GM12878 (cell line): ENCODE data around the gene MAGI1. TPM values are rescaled to one million over a fixed set of nuclear protein-coding genes. Genes with fewer than 3 reads are reported as not detected.

ENCODE experiments used
- ATAC-seq: fragments of 200-7000 bp; cut with Tn5 transposase; 3 replicates; pipeline ENCODE4 v1.9.1; 2020; ENCODE audit warnings: mild to moderate bottlenecking, moderate library complexity
- BruUV-seq: library from RNA; stranded (reverse); fragments of 400-500 nt; replicated peaks from 2 replicates; lab custom pipeline; 2021; lab: Mats Ljungman, UMichigan
- CTCF ChIA-PET: fragments of 300-600 bp; sonication (Branson Sonifier 250); formaldehyde crosslinking; extraction: SDS; loops from one replicate; lab custom pipeline; 2021; ENCODE audit warnings: inconsistent platforms; lab: Yijun Ruan, JAX
- POLR2A ChIA-PET: fragments of 350-600 bp; formaldehyde crosslinking; extraction: SDS; loops from one replicate; lab custom pipeline; 2021; ENCODE audit warnings: inconsistent platforms; lab: Charles Lee
- RAD21 ChIA-PET: fragments of 300-600 bp; sonication (Branson Sonifier 250); formaldehyde crosslinking; loops from one replicate; lab custom pipeline; 2023; ENCODE audit warnings: antibody characterized with exemption; ENCODE audit not compliant: unreplicated experiment; lab: Charles Lee
- SMC1A ChIA-PET: fragments of 300-600 bp; sonication (Branson Sonifier 250); formaldehyde crosslinking; loops from one replicate; lab custom pipeline; 2023; ENCODE audit not compliant: unreplicated experiment, uncharacterized antibody; lab: Charles Lee
- DNase-seq: peaks from one replicate; pipeline ENCODE4 v3.0.0-alpha.2; 2011; ENCODE audit warnings: low read depth, low spot score
- FAIRE-seq: peaks from 3 replicates; lab custom pipeline; 2011; peaks lifted over from hg19 to GRCh38; lab: Jason Lieb, UNC
- H2AFZ ChIP-seq: 2 replicates; pipeline ENCODE4 v1.6.0; 2011; ENCODE audit warnings: low read depth, low read length, control low read depth; ENCODE audit not compliant: control insufficient read depth
- H3K27ac ChIP-seq: 2 replicates; pipeline ENCODE4 v1.5.1; 2011; ENCODE audit warnings: control low read depth; ENCODE audit not compliant: control insufficient read depth, insufficient read depth
- H3K27me3 ChIP-seq, 2 experiments: replicated peaks in 1 of 2; 2 replicates each; pipeline versions ENCODE4 v1.6.0 to v1.6.1; 2011; ENCODE audit warnings: low read length in 1 of 2; ENCODE audit not compliant: control insufficient read depth in 2 of 2, insufficient read depth in 2 of 2
- H3K36me3 ChIP-seq, 2 experiments: 2 replicates each; pipeline ENCODE4 v1.5.1; 2011; ENCODE audit warnings: low read length in 1 of 2; ENCODE audit not compliant: control insufficient read depth in 2 of 2, insufficient read depth in 2 of 2
- H3K4me1 ChIP-seq: 2 replicates; pipeline ENCODE4 v1.6.1; 2011; ENCODE audit warnings: mild to moderate bottlenecking, low read length, moderate library complexity, mixed read lengths; ENCODE audit not compliant: control insufficient read depth, insufficient read depth
- H3K4me2 ChIP-seq: 2 replicates; pipeline ENCODE4 v1.6.0; 2011; ENCODE audit warnings: control low read depth; ENCODE audit not compliant: control insufficient read depth, insufficient read depth
- H3K4me3 ChIP-seq: fragments of 200-600 bp; sonication (generic); 2 replicates; pipeline ENCODE4 v1.5.1; 2016
- H3K79me2 ChIP-seq: 2 replicates; pipeline ENCODE4 v1.6.0; 2011; ENCODE audit warnings: low read length; ENCODE audit not compliant: control insufficient read depth, insufficient read depth
- H3K9ac ChIP-seq: 2 replicates; pipeline ENCODE4 v1.8.0; 2011; ENCODE audit warnings: low read length, control low read depth, mixed read lengths; ENCODE audit not compliant: control insufficient read depth, insufficient read depth
- H3K9me3 ChIP-seq: replicated peaks from 3 replicates; pipeline ENCODE4 v1.5.1; 2011; ENCODE audit warnings: mild to moderate bottlenecking, low read length; ENCODE audit not compliant: control insufficient read depth, insufficient read depth
- H4K20me1 ChIP-seq: 2 replicates; pipeline ENCODE4 v1.6.0; 2011; ENCODE audit not compliant: control insufficient read depth, insufficient read depth
- ATF7 ChIP-seq: fragments of 450-650 bp; IDR thresholded peaks from 2 replicates; pipeline ENCODE4 v1.6.1; 2016; ENCODE audit warnings: low read depth, mild to moderate bottlenecking
- HDGF ChIP-seq: fragments of 450-650 bp; IDR thresholded peaks from 2 replicates; pipeline ENCODE4 v1.6.1; 2016; ENCODE audit warnings: antibody characterized with exemption
- KLF5 ChIP-seq: fragments of 450-650 bp; IDR thresholded peaks from 2 replicates; pipeline ENCODE4 v1.6.1; 2014; ENCODE audit warnings: mild to moderate bottlenecking; ENCODE audit not compliant: partially characterized antibody
- NR2C2 ChIP-seq: IDR thresholded peaks from 2 replicates; pipeline ENCODE4 v1.6.1; 2011; ENCODE audit warnings: borderline replicate concordance, low read depth; ENCODE audit not compliant: control insufficient read depth, insufficient read length
- REST ChIP-seq: IDR thresholded peaks from 2 replicates; pipeline ENCODE4 v1.6.1; 2012; ENCODE audit warnings: mild to moderate bottlenecking, low read depth, low read length
- SRF ChIP-seq, 2 experiments: IDR thresholded peaks; 2 replicates each; pipeline ENCODE4 v1.6.1; 2011; ENCODE audit warnings: low read depth in 2 of 2, low read length in 2 of 2, mild to moderate bottlenecking in 1 of 2, moderate library complexity in 1 of 2
- WRNIP1 ChIP-seq: IDR thresholded peaks from 2 replicates; pipeline ENCODE4 v1.6.1; 2011; ENCODE audit warnings: low read depth, low read length, improper control_type of control experiment, borderline replicate concordance
- WGBS: methylation state at CpG from one replicate; pipeline ENCODE4 v1.1.6; 2016; ENCODE audit warnings: low lambda C conversion rate; ENCODE audit not compliant: insufficient replicate concordance, insufficient coverage; ENCODE audit errors: missing lambda C conversion rate; 5-methylcytosine and 5-hydroxymethylcytosine counted together
- in situ Hi-C: fragments of 300-500 bp; cut with MboI; formaldehyde crosslinking; loops from 9 replicates; pipeline ENCODE4 v1.14.3; 2018; ENCODE audit warnings: mixed read lengths
- intact Hi-C: fragments of 100-400 bp; cut with micrococcal nuclease; formaldehyde crosslinking; loops from one replicate; pipeline ENCODE4 v1.14.2; 2022; ENCODE audit not compliant: unreplicated experiment
- polyA plus RNA-seq, 11 experiments: library from polyadenylated mRNA; depleted of rRNA in 4 of 11; unstranded in 6 of 11; stranded (reverse) in 5 of 11; fragments of >200 nt; fragmentation: Nextera tagmentation in 4 of 11; fragmentation: Illumina TruSeq in 1 of 11; extraction: Ambion mirVana in 4 of 11; extraction: Trizol in 1 of 11; gene quantifications; 1 replicate in 1 of 11; 2 replicates in 10 of 11; pipeline versions ENCODE4 v1.2.1 to v1.2.3, GENCODE V29; 2011 to 2016; ENCODE audit warnings: inconsistent platforms in 2 of 11, missing spikeins in 2 of 11, low read depth in 1 of 11
- total RNA-seq, 4 experiments: library from RNA; depleted of rRNA in 3 of 4; stranded (reverse); fragments of >200 nt in 3 of 4; fragmentation: Illumina TruSeq in 1 of 4; extraction: Trizol in 1 of 4; gene quantifications; 2 replicates each; pipeline versions ENCODE4 v1.2.1 to v1.2.3, GENCODE V29; 2013 to 2021
- TF ChIP-seq, protein P1 (sequence below): fragments of 450-650 bp; IDR thresholded peaks from 2 replicates; pipeline ENCODE4 v1.6.1; 2016; ENCODE audit warnings: mild to moderate bottlenecking, moderate library complexity, borderline replicate concordance
- TF ChIP-seq, protein P2 (sequence below): IDR thresholded peaks from 2 replicates; pipeline ENCODE4 v1.6.1; 2011; ENCODE audit warnings: low read depth, low read length, improper control_type of control experiment, borderline replicate concordance
- TF ChIP-seq, protein P3 (sequence below): fragments of 150-350 bp; IDR thresholded peaks from 2 replicates; pipeline ENCODE4 v1.6.1; 2016; ENCODE audit warnings: low read depth, low read length

MAGI1 gene
- total and polyA plus RNA-seq, 10 of the 15 experiments (the other 5 are each of a cell fraction or from before 2014, with no cell fraction given): 0.02 to 3.3 (median 0.29) TPM; not detected in 1

GRCh38 chr3:65988411-65989180, 50.1 kb downstream of the MAGI1 start:
- H3K27me3 ChIP-seq: no peaks in the 10 kb centered on the region
- BruUV-seq: no TSS peak
- ATAC-seq (no peak), FAIRE-seq (no peak), DNase-seq (no peak)
- no peaks in the 10 kb centered on the region for H3K79me2 ChIP-seq
- ChIA-PET SMC1A (interaction anchor here (1.5 kb wide), 1 partner anchor 10 kb away, joined by 4 read pairs; no protein-coding TSS in a partner anchor), RAD21 (no interaction called here), CTCF (interaction anchor here (0.7 kb wide), 1 partner anchor 195 kb away, joined by 3 read pairs; no protein-coding TSS in a partner anchor), POLR2A (no interaction called here)
- no peaks in the 10 kb centered on the region for H3K4me1 ChIP-seq
- H4K20me1 ChIP-seq: no peaks in the 10 kb centered on the region
- no peak overlapping the region for H3K9ac ChIP-seq
- H3K27ac ChIP-seq: no peak overlapping the region
- in situ Hi-C loops (no loop called here), intact Hi-C loops (no loop called here)
- 25% methylated on average over 5 of the region's 5 CpGs for WGBS
- no peak overlapping the region for H2AFZ ChIP-seq
- no peak overlapping the region for H3K4me3 ChIP-seq
- no peak overlapping the region for H3K4me2 ChIP-seq
- H3K9me3 ChIP-seq: no peaks in the 10 kb centered on the region
- no peaks in the 10 kb centered on the region for H3K36me3 ChIP-seq
- TF ChIP-seq REST: no peak
- no peak for TF ChIP-seq KLF5
- TF ChIP-seq ATF7: no peak
- TF ChIP-seq, protein P1, sequence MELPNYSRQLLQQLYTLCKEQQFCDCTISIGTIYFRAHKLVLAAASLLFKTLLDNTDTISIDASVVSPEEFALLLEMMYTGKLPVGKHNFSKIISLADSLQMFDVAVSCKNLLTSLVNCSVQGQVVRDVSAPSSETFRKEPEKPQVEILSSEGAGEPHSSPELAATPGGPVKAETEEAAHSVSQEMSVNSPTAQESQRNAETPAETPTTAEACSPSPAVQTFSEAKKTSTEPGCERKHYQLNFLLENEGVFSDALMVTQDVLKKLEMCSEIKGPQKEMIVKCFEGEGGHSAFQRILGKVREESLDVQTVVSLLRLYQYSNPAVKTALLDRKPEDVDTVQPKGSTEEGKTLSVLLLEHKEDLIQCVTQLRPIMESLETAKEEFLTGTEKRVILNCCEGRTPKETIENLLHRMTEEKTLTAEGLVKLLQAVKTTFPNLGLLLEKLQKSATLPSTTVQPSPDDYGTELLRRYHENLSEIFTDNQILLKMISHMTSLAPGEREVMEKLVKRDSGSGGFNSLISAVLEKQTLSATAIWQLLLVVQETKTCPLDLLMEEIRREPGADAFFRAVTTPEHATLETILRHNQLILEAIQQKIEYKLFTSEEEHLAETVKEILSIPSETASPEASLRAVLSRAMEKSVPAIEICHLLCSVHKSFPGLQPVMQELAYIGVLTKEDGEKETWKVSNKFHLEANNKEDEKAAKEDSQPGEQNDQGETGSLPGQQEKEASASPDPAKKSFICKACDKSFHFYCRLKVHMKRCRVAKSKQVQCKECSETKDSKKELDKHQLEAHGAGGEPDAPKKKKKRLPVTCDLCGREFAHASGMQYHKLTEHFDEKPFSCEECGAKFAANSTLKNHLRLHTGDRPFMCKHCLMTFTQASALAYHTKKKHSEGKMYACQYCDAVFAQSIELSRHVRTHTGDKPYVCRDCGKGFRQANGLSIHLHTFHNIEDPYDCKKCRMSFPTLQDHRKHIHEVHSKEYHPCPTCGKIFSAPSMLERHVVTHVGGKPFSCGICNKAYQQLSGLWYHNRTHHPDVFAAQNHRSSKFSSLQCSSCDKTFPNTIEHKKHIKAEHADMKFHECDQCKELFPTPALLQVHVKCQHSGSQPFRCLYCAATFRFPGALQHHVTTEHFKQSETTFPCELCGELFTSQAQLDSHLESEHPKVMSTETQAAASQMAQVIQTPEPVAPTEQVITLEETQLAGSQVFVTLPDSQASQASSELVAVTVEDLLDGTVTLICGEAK: no peak
- no peak for TF ChIP-seq HDGF
- no peak for TF ChIP-seq NR2C2
- TF ChIP-seq, protein P2, sequence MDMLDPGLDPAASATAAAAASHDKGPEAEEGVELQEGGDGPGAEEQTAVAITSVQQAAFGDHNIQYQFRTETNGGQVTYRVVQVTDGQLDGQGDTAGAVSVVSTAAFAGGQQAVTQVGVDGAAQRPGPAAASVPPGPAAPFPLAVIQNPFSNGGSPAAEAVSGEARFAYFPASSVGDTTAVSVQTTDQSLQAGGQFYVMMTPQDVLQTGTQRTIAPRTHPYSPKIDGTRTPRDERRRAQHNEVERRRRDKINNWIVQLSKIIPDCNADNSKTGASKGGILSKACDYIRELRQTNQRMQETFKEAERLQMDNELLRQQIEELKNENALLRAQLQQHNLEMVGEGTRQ: no peak
- no peak for TF ChIP-seq SRF (IDR thresholded peaks at IDR 0.05; ENCODE audit: low read depth in 2 of 2, low read length in 2 of 2)
- no peak for TF ChIP-seq WRNIP1
- TF ChIP-seq, protein P3, sequence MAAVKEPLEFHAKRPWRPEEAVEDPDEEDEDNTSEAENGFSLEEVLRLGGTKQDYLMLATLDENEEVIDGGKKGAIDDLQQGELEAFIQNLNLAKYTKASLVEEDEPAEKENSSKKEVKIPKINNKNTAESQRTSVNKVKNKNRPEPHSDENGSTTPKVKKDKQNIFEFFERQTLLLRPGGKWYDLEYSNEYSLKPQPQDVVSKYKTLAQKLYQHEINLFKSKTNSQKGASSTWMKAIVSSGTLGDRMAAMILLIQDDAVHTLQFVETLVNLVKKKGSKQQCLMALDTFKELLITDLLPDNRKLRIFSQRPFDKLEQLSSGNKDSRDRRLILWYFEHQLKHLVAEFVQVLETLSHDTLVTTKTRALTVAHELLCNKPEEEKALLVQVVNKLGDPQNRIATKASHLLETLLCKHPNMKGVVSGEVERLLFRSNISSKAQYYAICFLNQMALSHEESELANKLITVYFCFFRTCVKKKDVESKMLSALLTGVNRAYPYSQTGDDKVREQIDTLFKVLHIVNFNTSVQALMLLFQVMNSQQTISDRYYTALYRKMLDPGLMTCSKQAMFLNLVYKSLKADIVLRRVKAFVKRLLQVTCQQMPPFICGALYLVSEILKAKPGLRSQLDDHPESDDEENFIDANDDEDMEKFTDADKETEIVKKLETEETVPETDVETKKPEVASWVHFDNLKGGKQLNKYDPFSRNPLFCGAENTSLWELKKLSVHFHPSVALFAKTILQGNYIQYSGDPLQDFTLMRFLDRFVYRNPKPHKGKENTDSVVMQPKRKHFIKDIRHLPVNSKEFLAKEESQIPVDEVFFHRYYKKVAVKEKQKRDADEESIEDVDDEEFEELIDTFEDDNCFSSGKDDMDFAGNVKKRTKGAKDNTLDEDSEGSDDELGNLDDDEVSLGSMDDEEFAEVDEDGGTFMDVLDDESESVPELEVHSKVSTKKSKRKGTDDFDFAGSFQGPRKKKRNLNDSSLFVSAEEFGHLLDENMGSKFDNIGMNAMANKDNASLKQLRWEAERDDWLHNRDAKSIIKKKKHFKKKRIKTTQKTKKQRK: no peak
